Mesangial cell (primary cell): Measurements from ENCODE around the gene CCT6B. TPM values are rescaled to one million over a fixed set of nuclear protein-coding genes. Genes with fewer than 3 reads are reported as not detected.

ENCODE experiments used
- total RNA-seq: library from RNA; depleted of rRNA; stranded (reverse); fragments of >200 nt; gene quantifications from 2 replicates; pipeline ENCODE4 v1.2.3, GENCODE V29; 2015

The CCT6B gene
- 0.33 and 0.38 TPM in 2 replicates for total RNA-seq

GRCh38 chr17:34961093-34961911 is at the start of gene CCT6B, which contains the start of gene ZNF830:
CCT6B (minus strand) TSS chr17:34961460; CDS start chr17:34961393, 67 bp downstream.
ZNF830 (plus strand) TSS chr17:34961540; CDS start chr17:34961567, 27 bp downstream.

GRCh38 chr17:34980353-34980680 is 19.1 kb upstream of the CCT6B start, which contains the start of gene LIG3:
LIG3 (plus strand) TSS chr17:34980512; CDS start chr17:34983006, 2,494 bp downstream.

Other genes with a start within 250 kb of the CCT6B start
- 4.4 and 4.6 TPM in 2 replicates for gene ZNF830, start 80 bp upstream of the CCT6B start, total RNA-seq
- 29.2 and 44.0 TPM in 2 replicates for gene LIG3, start 19.1 kb upstream of the CCT6B start, total RNA-seq
- gene RFFL, start 102.2 kb upstream of the CCT6B start, total RNA-seq: 21.2 and 29.8 TPM in 2 replicates
- gene RAD51D, start 158.4 kb upstream of the CCT6B start, total RNA-seq: 9.1 and 10.9 TPM in 2 replicates
- gene FNDC8, start 160.2 kb upstream of the CCT6B start, total RNA-seq: not detected in 2 replicates
- gene NLE1, start 180.8 kb upstream of the CCT6B start, total RNA-seq: 18.3 and 32.9 TPM in 2 replicates
- gene UNC45B, start 186.4 kb upstream of the CCT6B start, total RNA-seq: not detected in 2 replicates
- gene SLC35G3, start 232.9 kb upstream of the CCT6B start, total RNA-seq: not detected in 2 replicates